IPS-11a (cell line): ENCODE results near the gene TMEM163.
"Not testable (repeated sequence)": the region's sequence is repeated elsewhere in the genome, so short reads cannot be mapped to it uniquely, and the experiment has no call there.

ENCODE experiments used
- H3K4me3 ChIP-seq: one replicate; pipeline ENCODE4 v1.5.1; 2013; ENCODE audit warnings: low read depth, low read length, control low read depth

Gene TMEM163

DNA sequence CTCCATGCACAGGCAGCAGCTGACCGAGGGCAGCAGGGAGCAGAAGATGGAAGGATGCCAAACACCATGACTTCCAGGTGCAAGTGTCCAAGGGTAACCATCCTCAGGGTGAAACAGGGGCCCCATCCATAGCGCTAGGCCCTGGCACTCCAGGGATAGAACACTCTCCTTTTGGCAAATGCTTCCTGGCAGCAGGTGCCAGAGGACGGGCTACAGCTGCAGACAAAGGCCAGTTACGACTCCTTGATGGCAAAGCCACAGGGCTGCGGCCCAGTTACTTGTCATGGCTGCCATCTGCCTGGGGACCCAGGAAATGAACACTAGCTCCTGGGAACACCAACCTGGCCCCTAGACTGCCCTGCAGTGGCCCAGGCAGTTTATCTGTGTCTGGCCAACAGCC, 178.8 kb downstream of the TMEM163 start:
- H3K4me3 ChIP-seq = no peak overlapping the region

GRCh38 chr2:134537702-134538101, 181.1 kb downstream of the TMEM163 start:
- no peak overlapping the region for H3K4me3 ChIP-seq

- H3K4me3 ChIP-seq = no peak overlapping the region
Measured at GRCh38 chr2:134537121-134537520, 181.7 kb downstream of the TMEM163 start.

GRCh38 chr2:134536296-134536695, 182.5 kb downstream of the TMEM163 start:
- H3K4me3 ChIP-seq = no peak overlapping the region

GRCh38 chr2:134532537-134532936, 186.3 kb downstream of the TMEM163 start:
- H3K4me3 ChIP-seq = no peak overlapping the region

GRCh38 chr2:134527381-134527780, 191.4 kb downstream of the TMEM163 start:
- H3K4me3 ChIP-seq = no peak overlapping the region

DNA sequence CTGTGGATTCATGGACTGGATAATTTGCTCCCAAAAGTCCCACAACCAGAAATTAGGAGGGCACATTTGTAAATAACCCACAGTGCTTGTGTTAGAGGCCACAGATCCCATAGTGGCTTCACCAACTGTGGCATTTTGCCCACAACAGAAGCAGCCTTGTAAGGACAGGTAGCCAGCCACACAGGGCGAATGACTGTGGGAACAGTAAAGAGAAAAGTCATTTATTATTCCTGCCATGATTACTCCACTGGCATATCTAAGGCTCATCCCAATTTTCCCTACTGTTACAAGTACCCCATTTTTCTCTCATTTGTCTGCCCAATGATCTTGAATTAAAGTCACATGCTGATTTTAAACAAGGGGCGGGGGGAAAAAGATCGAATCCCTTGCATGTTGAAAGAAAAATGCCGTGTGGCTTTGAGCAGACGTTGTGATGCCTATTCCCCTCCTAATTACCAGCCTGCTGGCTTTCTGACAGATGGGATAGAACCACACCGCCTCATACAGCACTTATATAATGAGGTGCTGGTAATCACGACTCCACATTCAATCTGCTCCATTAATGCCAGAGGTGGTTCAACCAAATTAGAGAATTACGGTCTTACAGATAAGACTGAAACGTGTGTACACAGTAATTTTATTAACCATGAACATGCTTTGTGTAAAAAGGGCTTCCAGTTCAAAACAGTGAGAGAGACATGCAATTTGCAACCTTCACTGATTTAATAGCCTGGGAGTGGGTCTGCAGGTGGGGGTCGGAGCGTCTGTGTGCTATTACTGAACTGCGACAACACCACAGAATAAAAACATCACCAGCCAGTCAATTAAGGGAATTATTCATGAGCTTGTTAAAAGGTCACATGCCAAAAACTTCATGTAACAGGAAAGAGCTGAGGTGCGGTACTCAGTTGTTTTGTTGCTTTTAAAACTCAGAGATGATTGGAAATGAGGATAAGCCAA, 196.0 kb downstream of the TMEM163 start:
- no peak overlapping the region for H3K4me3 ChIP-seq

DNA sequence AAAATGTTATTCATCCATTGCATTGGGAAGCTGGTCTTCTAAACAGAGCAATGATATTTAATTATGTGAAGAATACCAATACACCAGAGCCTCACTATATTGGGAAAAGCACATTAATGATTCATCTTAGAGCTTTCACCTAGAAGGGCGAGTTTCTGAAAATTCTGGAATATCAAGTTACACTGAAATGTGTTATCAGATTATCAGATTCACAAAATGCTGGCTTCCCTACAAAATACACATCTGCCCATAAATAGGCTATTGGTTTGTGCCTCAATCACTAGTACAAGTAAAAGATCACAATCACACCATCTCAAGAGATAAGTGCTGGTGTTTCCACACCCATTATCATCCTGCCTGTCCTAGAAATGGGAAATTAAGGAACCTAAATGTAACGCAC, 200.7 kb downstream of the TMEM163 start:
- H3K4me3 ChIP-seq = no peak overlapping the region

GRCh38 chr2:134515137-134515536, 203.7 kb downstream of the TMEM163 start:
- no peak overlapping the region for H3K4me3 ChIP-seq

GRCh38 chr2:134513465-134513804, 205.4 kb downstream of the TMEM163 start:
- H3K4me3 ChIP-seq = no peak overlapping the region

DNA sequence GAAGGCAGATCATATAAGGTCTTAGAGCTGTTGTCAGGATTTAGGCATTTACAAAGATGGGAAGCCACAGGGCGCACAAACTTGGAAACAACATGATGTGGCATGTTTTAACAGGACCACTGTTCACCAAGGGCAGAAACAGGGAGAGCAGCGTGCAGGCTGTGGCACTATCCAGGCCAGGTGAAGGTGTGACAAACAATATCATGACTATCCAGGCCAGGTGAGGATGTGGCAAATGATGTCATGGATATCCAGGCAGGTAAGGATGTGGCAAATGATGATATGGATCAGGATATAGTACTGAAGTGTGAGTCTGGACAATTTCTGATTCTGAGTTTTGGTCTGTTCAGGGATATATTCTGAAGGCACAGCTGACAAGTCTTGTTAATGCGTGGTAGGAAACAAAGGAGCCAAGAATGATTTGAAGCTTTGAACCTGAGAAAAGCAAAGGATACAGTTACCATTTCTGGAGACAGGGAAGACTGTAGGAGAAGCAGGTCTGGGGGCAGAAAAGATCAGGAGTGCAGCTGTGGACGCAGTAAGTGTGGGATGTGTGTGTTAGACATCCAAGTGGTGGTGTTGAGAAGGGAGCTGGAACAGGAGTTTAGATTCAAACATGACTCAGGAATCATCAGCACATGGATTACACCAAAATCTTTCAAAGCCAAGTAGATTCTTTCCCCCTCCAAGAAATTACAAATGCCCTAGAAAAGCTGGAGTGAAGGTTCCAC, 205.9 kb downstream of the TMEM163 start:
- no peak overlapping the region for H3K4me3 ChIP-seq

DNA sequence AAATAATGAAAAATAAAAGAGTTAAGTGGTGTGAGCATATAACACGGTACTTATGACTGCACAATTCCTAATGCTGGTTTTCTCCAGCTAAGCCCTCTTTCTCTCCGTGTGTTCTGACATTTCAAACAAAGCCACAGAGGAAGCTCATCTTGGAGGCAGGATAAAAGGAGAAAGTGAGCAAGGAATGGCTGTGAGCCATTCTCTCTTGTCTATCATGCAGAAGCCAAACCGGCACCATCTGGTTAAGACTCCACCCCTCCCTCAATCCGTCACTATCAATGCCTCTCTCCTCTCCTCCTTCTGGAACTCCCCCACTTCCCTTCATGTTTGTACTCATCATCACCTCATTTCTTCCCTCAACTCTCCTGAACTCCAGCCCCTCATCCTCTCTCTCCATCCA, 210.4 kb downstream of the TMEM163 start:
- H3K4me3 ChIP-seq = no peak overlapping the region

- H3K4me3 ChIP-seq = no peak overlapping the region
Measured at GRCh38 chr2:134507697-134508096, 211.1 kb downstream of the TMEM163 start.

- not testable (repeated sequence) for H3K4me3 ChIP-seq
Measured at GRCh38 chr2:134507159-134507558, 211.6 kb downstream of the TMEM163 start.

DNA sequence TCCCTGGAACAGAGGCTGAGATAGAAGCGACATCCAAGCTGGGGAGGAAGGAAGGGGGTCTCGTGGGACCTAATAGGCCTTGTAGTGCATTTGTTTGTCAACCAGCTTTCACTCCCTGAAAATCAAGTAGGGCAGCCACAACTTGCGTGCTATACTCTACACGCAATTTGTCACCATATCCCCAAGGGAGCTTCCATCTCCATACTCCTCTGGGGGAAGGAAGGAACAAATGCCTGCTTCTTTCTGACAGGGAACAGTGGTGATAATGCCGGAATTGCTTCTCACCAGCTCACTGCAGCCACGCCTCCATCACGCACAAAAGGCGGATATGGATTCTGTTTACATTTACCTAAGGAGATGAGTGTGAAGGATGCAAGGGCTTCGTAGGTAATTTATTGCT, 213.4 kb downstream of the TMEM163 start:
- H3K4me3 ChIP-seq = no peak overlapping the region

- no peak overlapping the region for H3K4me3 ChIP-seq
Measured at GRCh38 chr2:134504586-134505336, 214.0 kb downstream of the TMEM163 start.

DNA sequence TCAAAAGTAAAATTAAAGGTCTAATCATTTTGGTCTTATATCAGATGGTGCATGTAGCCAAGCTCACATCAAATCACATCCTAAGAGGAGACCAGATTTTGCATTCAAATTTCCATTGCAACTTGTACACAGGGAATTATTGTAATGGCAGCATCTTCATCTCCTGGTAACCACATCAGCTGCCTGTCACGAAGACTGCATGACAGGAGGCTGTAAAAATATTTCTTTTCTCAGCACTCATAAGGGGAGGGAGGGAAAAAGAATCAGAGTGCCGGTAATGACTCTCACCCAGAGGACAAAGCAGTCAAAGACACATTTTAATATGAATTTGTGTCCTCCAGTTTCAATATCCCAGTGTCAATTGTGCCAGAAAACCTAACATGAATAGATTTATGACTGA, 216.7 kb downstream of the TMEM163 start:
- H3K4me3 ChIP-seq = no peak overlapping the region

GRCh38 chr2:134501476-134502091, 217.2 kb downstream of the TMEM163 start:
- no peak overlapping the region for H3K4me3 ChIP-seq

DNA sequence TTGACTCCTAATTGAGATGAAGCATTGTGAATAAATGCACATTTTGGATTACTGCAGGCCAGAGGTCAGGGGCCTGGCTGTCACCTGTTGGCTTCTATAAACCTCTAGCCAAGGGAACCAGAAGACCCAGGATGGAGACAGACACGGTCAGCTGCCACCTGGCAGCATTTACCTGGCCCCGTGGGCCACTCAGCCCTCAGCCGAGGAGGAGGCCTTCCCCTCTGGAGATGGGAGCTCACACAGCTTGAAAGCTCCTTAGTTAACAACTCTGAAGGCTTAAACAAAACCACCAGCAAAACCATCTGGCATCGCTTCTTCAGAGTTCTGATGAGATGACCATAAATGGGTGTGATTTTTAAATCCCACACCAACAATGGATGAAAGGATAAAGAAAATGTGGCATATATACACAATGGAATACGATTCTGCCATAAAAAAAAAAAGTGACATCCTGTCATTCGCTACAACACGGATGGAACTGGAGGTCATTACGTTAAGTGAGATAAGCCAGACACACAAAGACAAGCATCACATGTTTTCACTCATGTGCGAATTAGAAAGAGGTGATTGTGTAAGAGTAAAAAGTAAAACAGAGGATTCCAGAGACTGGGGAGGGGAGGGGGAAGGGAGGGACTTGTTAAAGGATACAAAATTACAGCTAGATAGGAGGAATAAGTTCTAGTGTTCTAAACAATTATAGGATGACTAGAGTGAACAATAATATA, 218.4 kb downstream of the TMEM163 start:
- H3K4me3 ChIP-seq = no peak overlapping the region

GRCh38 chr2:134499307-134499926, 219.4 kb downstream of the TMEM163 start:
- no peak overlapping the region for H3K4me3 ChIP-seq
